ENCODE measurements around the gene LMBR1. TPM values are rescaled to one million over a fixed set of nuclear protein-coding genes. Genes with fewer than 3 reads are reported as not detected.

Gene LMBR1, protein sequence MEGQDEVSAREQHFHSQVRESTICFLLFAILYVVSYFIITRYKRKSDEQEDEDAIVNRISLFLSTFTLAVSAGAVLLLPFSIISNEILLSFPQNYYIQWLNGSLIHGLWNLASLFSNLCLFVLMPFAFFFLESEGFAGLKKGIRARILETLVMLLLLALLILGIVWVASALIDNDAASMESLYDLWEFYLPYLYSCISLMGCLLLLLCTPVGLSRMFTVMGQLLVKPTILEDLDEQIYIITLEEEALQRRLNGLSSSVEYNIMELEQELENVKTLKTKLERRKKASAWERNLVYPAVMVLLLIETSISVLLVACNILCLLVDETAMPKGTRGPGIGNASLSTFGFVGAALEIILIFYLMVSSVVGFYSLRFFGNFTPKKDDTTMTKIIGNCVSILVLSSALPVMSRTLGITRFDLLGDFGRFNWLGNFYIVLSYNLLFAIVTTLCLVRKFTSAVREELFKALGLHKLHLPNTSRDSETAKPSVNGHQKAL
- 42.2 and 47.8 TPM in 2 replicates for total RNA-seq

DNA sequence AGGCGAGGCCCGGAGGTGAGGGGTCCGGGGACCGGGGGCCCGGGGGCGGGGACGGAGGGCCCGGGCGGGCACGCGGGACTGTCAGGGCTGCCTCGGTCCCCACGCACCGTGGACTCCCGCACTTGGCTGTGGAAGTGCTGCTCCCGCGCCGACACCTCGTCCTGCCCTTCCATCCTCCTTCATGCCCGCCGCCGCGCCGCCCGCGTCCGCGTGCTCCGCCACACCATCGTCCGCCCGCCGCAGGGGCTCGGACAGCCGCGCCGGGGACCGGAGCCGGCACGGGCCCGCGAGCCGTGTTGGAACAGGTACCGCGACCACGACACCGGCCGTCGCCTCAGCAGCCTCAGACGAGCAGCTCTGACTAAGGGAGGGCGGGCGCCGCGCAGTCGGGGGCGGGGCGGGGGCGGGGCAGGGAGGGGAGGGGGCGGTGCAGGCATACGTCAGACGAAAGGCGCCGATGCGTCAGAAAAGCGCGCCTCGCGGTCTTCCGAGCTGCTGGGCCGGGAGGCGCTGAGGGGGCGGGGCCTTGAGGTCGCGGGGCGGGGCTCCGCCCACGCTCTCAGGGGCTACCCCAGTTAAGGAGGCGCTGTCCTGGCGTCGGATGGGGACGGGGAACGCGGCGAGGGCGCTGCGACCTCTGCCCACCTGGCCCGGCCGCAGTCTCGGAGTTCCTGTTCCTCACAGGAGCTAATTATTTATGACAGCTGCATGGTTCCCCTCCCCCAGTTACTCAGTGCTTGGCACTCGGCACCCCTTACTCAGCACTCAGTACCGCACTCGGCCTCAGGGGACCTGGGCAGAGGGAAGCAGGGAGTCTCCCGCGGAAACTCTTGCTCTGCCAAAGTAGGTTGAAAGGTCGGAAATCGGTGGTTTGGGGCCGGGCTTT is at the start of gene LMBR1:
TSS of gene LMBR1 (minus strand) at position 363 of the 886 bp plus-strand sequence. CDS start at position 173, 190 bp downstream.

DNA sequence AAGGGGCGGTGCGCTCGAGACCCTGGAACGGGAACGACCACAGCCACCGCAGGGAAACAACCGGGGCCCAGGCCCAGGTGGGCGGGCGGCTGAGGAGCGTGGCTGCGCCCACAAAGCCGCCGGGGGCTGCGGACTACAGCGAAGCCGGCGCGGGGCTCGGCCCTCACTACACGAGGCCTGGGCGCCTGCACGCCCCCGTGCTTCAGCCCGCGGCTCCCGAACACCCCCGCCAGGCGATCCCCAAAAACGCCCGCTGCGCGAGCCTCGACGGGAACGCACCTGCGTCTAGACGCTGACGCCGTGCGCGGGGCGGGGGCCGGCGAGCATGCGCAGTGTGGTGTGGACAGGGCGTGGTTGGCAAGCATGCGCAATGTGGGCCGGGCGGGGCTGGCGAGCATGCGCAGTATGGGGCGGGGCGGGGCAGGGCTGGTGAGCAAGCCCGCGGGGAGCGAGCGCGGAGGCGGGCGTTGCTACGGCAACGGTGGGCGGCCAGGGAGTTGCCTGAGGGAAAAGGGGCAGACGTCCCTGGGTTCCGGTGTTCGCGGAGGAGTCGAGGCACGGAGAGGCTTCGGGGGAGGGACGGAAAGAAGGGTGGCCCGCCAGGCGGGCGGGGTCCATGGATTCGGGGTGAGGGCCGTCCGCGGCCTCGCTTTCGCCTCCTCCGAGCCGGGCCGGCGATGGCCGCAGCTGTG is 252.6 kb downstream of the LMBR1 start, which contains the start of gene RNF32:
TSS of gene RNF32 (plus strand) at position 518 of the 692 bp plus-strand sequence. CDS start 3,104 bp downstream, outside the sequence.

Small RNA genes lying within 50 kb of the gene (small RNA-seq; reads per million reads assigned to genes)
- gene RNU4-31P (ENCODE audit: low replicate concordance) = 0.10 reads per million

Other genes starting within 250 kb of the LMBR1 start
- 11.2 and 25.9 TPM in 2 replicates for gene NOM1, start 56.5 kb upstream of the LMBR1 start, total RNA-seq
- gene MNX1, start 117.5 kb upstream of the LMBR1 start, total RNA-seq = not detected in 2 replicates
- 54.1 and 140 TPM in 2 replicates for gene UBE3C, start 245.7 kb upstream of the LMBR1 start, total RNA-seq

All from placental pericyte (primary cell).